Lung (tissue), 12 donors: ENCODE data around the gene NEB. TPM values are rescaled to one million over a fixed set of nuclear protein-coding genes. Genes with fewer than 3 reads are reported as not detected.
A peak's percentile ranks its signal among the peaks of the same experiment; 100 is the strongest.

Source experiments
- ATAC-seq: fragments of 200-7000 bp; cut with Tn5 transposase; one replicate; pipeline ENCODE4 v1.9.1; 2020; ENCODE audit warnings: moderate number of reproducible peaks; ENCODE audit not compliant: insufficient read depth, low FRiP score
- DNase-seq, 3 donors: peaks; one replicate each; pipeline ENCODE4 v3.0.0-alpha.2; 2013 to 2017
- H3K27ac ChIP-seq, 2 donors: one replicate each; pipeline ENCODE4 v1.5.1; 2013; ENCODE audit warnings: mild to moderate bottlenecking in 2 of 2, moderate library complexity in 2 of 2, control low read depth in 1 of 2, inconsistent platforms in 1 of 2, low read depth in 1 of 2, low read length in 1 of 2
- H3K27me3 ChIP-seq, 3 donors: one replicate each; pipeline ENCODE4 v1.5.1; 2013; ENCODE audit warnings: low read length in 2 of 3; ENCODE audit not compliant: control insufficient read depth in 3 of 3, insufficient read depth in 3 of 3
- H3K36me3 ChIP-seq, 4 donors: one replicate each; pipeline ENCODE4 v1.5.1; 2013; ENCODE audit warnings: low read length in 4 of 4, mild to moderate bottlenecking in 1 of 4, moderate library complexity in 1 of 4; ENCODE audit not compliant: control insufficient read depth in 4 of 4, insufficient read depth in 4 of 4
- H3K4me1 ChIP-seq, 5 donors: one replicate each; pipeline ENCODE4 v1.5.1; 2013; ENCODE audit warnings: low read length in 5 of 5, mild to moderate bottlenecking in 2 of 5, moderate library complexity in 1 of 5; ENCODE audit not compliant: control insufficient read depth in 5 of 5, insufficient read depth in 5 of 5
- H3K4me3 ChIP-seq: one replicate; pipeline ENCODE4 v1.5.1; 2013; ENCODE audit warnings: mild to moderate bottlenecking, control low read depth, moderate library complexity
- H3K9ac ChIP-seq, 2 donors: one replicate each; pipeline ENCODE4 v1.5.1; 2013; ENCODE audit warnings: low read length in 2 of 2, control low read depth in 1 of 2; ENCODE audit not compliant: insufficient read depth in 1 of 2
- H3K9me3 ChIP-seq, 4 donors: one replicate each; pipeline ENCODE4 v1.5.1; 2013; ENCODE audit warnings: low read length in 3 of 4, mild to moderate bottlenecking in 1 of 4, moderate library complexity in 1 of 4; ENCODE audit not compliant: control insufficient read depth in 4 of 4, insufficient read depth in 3 of 4
- WGBS, 2 donors: extraction: QIAGEN DNeasy Blood & Tissue Kit; methylation state at CpG; one replicate each; pipeline ENCODE4 v1.1.7; 2013; 5-methylcytosine and 5-hydroxymethylcytosine counted together
- polyA plus RNA-seq, 2 donors: library from polyadenylated mRNA; stranded (reverse); fragments of 200-250 nt; gene quantifications; one replicate each; pipeline ENCODE4 v1.2.1, GENCODE V29; 2013
- total RNA-seq, 2 donors: library from RNA; depleted of rRNA in 1 of 2; stranded (reverse); fragments of >200 nt in 1 of 2; gene quantifications; one replicate each; pipeline ENCODE4 v1.2.1, GENCODE V29; 2014 to 2021
- TF ChIP-seq, protein P1 (sequence below): IDR thresholded peaks from 2 replicates; pipeline ENCODE4 v1.5.1; 2012; ENCODE audit warnings: mild to moderate bottlenecking; ENCODE audit errors: control extremely low read depth, extremely low read depth
- donor health status: control.
- donor health status: control.
- donor health status: Bipolar disorder and iron deficiency.
- donor health status: healthy.
- donor health status: DM: yes; HTN: yes; CAD: no.

Gene NEB
- total and polyA plus RNA-seq, 4 donors = 0.52 to 2.1 (median 1.0) TPM

- H3K27me3 ChIP-seq = no peaks in the 10 kb centered on the region
- DNase-seq (no peak), ATAC-seq (no peak)
- no peak overlapping the region for H3K4me3 ChIP-seq
- TF ChIP-seq, protein P1, sequence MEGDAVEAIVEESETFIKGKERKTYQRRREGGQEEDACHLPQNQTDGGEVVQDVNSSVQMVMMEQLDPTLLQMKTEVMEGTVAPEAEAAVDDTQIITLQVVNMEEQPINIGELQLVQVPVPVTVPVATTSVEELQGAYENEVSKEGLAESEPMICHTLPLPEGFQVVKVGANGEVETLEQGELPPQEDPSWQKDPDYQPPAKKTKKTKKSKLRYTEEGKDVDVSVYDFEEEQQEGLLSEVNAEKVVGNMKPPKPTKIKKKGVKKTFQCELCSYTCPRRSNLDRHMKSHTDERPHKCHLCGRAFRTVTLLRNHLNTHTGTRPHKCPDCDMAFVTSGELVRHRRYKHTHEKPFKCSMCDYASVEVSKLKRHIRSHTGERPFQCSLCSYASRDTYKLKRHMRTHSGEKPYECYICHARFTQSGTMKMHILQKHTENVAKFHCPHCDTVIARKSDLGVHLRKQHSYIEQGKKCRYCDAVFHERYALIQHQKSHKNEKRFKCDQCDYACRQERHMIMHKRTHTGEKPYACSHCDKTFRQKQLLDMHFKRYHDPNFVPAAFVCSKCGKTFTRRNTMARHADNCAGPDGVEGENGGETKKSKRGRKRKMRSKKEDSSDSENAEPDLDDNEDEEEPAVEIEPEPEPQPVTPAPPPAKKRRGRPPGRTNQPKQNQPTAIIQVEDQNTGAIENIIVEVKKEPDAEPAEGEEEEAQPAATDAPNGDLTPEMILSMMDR = no peak
- no peak overlapping the region for H3K27ac ChIP-seq
- WGBS, 2 donors = 98 to 100% methylated on average over 1 of the region's 1 CpG
- H3K36me3 ChIP-seq = peaks cover 2 to 20% (median 4%) of the 10 kb centered on the region in 4 donors
- H3K9ac ChIP-seq = no peak overlapping the region
- peaks cover 0 to 11% (median 3%) of the 10 kb centered on the region in 5 donors for H3K4me1 ChIP-seq
- H3K9me3 ChIP-seq = no peaks in the 10 kb centered on the region
Measured at GRCh38 chr2:151776367-151776766, 42.1 kb upstream of the NEB start.

- Histone ChIP-seq H3K4me1 (peaks cover 0 to 16% (median 3%) of the 10 kb centered on the region in 5 donors), H3K9ac (no peak overlapping the region), H3K27ac (peak overlapping the region in 1 of 2 donors; percentile 54), H3K4me3 (no peak overlapping the region), H3K36me3 (peaks cover 0 to 20% (median 4%) of the 10 kb centered on the region in 4 donors), H3K9me3 (no peaks in the 10 kb centered on the region), H3K27me3 (no peaks in the 10 kb centered on the region)
- DNase-seq = no peak
- 88 to 90% methylated on average over 6 of the region's 6 CpGs for WGBS, 2 donors
- TF ChIP-seq, protein P1 = no peak
- ATAC-seq = no peak
Measured at GRCh38 chr2:151775057-151775740, 40.9 kb upstream of the NEB start.

DNA sequence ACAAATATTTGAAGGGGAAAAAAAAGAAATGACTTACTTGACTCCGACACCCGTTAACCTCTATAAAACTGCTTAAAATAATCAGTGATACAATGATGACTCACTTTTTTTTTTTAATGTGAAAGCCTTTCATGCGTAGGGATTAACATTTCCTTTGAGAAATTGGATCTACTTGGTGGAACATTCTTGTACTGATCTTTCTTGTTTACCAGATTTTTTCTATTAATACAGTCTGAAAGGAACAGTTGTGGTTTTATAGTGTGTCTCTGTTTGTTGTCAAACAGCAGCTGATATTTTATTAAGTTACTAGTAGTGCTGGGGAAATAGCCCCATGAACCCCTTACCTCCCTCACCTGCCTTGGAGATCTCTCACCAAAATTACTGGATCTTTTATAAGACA, 40.2 kb upstream of the NEB start:
- no peak overlapping the region for H3K4me3 ChIP-seq
- DNase-seq (no peak), ATAC-seq (no peak)
- no peak overlapping the region for H3K9ac ChIP-seq
- peaks cover 0 to 16% (median 3%) of the 10 kb centered on the region in 5 donors for H3K4me1 ChIP-seq
- H3K27me3 ChIP-seq = no peaks in the 10 kb centered on the region
- H3K9me3 ChIP-seq = no peaks in the 10 kb centered on the region
- H3K36me3 ChIP-seq = peaks cover 0 to 14% (median 4%) of the 10 kb centered on the region in 4 donors
- TF ChIP-seq, protein P1 = no peak
- peak overlapping the region in 1 of 2 donors; percentile 54 for H3K27ac ChIP-seq
- 80 to 86% methylated on average over 3 of the region's 3 CpGs for WGBS, 2 donors
